ENCODE measurements around the gene ARL17A.
"Not testable (repeated sequence)": the region's sequence is repeated elsewhere in the genome, so short reads cannot be mapped to it uniquely, and the experiment has no call there.

The ARL17A gene

GRCh38 chr17:46579083-46580075 lies at the start of gene ARL17A:
Gene ARL17A, minus strand, starts transcription at chr17:46579691. Its CDS starts 3,369 bp downstream, at chr17:46576322.
- not testable (repeated sequence) for DNase-seq

- DNase-seq = not testable (repeated sequence)
Observed at GRCh38 chr17:46628753-46629436, 49.4 kb upstream of the ARL17A start.

GRCh38 chr17:46627452-46627851 lies 48.0 kb upstream of the ARL17A start:
- DNase-seq = not testable (repeated sequence)

- not testable (repeated sequence) for DNase-seq
Observed at GRCh38 chr17:46624726-46625125, 45.2 kb upstream of the ARL17A start.

GRCh38 chr17:46623790-46624189 lies 44.3 kb upstream of the ARL17A start:
- not testable (repeated sequence) for DNase-seq

- not testable (repeated sequence) for DNase-seq
Observed at GRCh38 chr17:46618975-46619374, 39.5 kb upstream of the ARL17A start.

- not testable (repeated sequence) for DNase-seq
Observed at GRCh38 chr17:46617121-46617520, 37.6 kb upstream of the ARL17A start.

- not testable (repeated sequence) for DNase-seq
Observed at GRCh38 chr17:46613876-46614275, 34.4 kb upstream of the ARL17A start.

- not testable (repeated sequence) for DNase-seq
Observed at GRCh38 chr17:46611304-46611703, 31.8 kb upstream of the ARL17A start.

GRCh38 chr17:46603125-46603524 lies 23.6 kb upstream of the ARL17A start:
- not testable (repeated sequence) for DNase-seq

- DNase-seq = not testable (repeated sequence)
Observed at GRCh38 chr17:46600767-46601166, 21.3 kb upstream of the ARL17A start.

- not testable (repeated sequence) for DNase-seq
Observed at GRCh38 chr17:46598344-46598931, 18.9 kb upstream of the ARL17A start.

GRCh38 chr17:46591332-46591731 lies 11.8 kb upstream of the ARL17A start:
- not testable (repeated sequence) for DNase-seq

- not testable (repeated sequence) for DNase-seq
Observed at GRCh38 chr17:46590157-46591146, 11.0 kb upstream of the ARL17A start, which contains the start of gene NSF. Gene NSF, plus strand, starts transcription at chr17:46590669. Its CDS starts 107 bp downstream, at chr17:46590776.

- DNase-seq = not testable (repeated sequence)
Observed at GRCh38 chr17:46585444-46585843, 6.0 kb upstream of the ARL17A start.

- DNase-seq = not testable (repeated sequence)
Observed at GRCh38 chr17:46580082-46580481, 591 bp upstream of the ARL17A start.

GRCh38 chr17:46571796-46572195 lies 7.7 kb downstream of the ARL17A start:
- not testable (repeated sequence) for DNase-seq

- not testable (repeated sequence) for DNase-seq
Observed at GRCh38 chr17:46566980-46567379, 12.5 kb downstream of the ARL17A start.

GRCh38 chr17:46566284-46566683 lies 13.2 kb downstream of the ARL17A start:
- not testable (repeated sequence) for DNase-seq

- DNase-seq = not testable (repeated sequence)
Observed at GRCh38 chr17:46560048-46560447, 19.4 kb downstream of the ARL17A start.

GRCh38 chr17:46559155-46559554 lies 20.3 kb downstream of the ARL17A start:
- not testable (repeated sequence) for DNase-seq

GRCh38 chr17:46548607-46549006 lies 30.9 kb downstream of the ARL17A start:
- DNase-seq = not testable (repeated sequence)

Data from hematopoietic multipotent progenitor cell treated with erythropoietin and hydrocortisone succinate and interleukin-3 and kit ligand, for 4 days (in vitro differentiated cells).